Mesodermal cell (in vitro differentiated cells): Measurements from ENCODE around the gene NELL2.
A peak's percentile ranks its signal among the peaks of the same experiment; 100 is the strongest.

Experiments used
- H3K27ac ChIP-seq: 2 replicates; pipeline ENCODE4 v1.7.0; 2013; ENCODE audit warnings: mild to moderate bottlenecking, low read depth, low read length, moderate library complexity; ENCODE audit not compliant: severe bottlenecking
- H3K36me3 ChIP-seq: 2 replicates; pipeline ENCODE4 v1.7.1; 2013; ENCODE audit warnings: mild to moderate bottlenecking, low read length, moderate library complexity; ENCODE audit not compliant: control insufficient read depth, insufficient read depth
- H3K4me1 ChIP-seq: one replicate; pipeline ENCODE4 v1.7.1; 2013; ENCODE audit warnings: mild to moderate bottlenecking, low read length; ENCODE audit not compliant: insufficient read depth, control insufficient read depth, poor library complexity, severe bottlenecking
- H3K4me3 ChIP-seq: 2 replicates; pipeline ENCODE4 v1.7.0; 2013; ENCODE audit warnings: low read length, control low read depth, mild to moderate bottlenecking; ENCODE audit not compliant: insufficient read depth, poor library complexity, severe bottlenecking; ENCODE audit errors: extremely low read depth
- H3K9me3 ChIP-seq: 2 replicates; pipeline ENCODE4 v1.7.1; 2013; ENCODE audit warnings: mild to moderate bottlenecking, low read length, moderate library complexity; ENCODE audit not compliant: control insufficient read depth
- whole genome bisulfite sequencing, 2 experiments: methylation state at CpG; one replicate each; pipeline ENCODE4 v1.1.5; 2013; ENCODE audit warnings: missing lambda C conversion rate in 2 of 2; ENCODE audit not compliant: insufficient coverage in 2 of 2; 5-methylcytosine and 5-hydroxymethylcytosine counted together

NELL2 gene

GRCh38 chr12:44511289-44511688 lies 364.8 kb downstream of the NELL2 start:
- Histone ChIP-seq H3K27ac (no peak overlapping the region), H3K9me3 (no peaks in the 10 kb centered on the region), H3K36me3 (no peaks in the 10 kb centered on the region), H3K4me1 (peaks cover 20% of the 10 kb centered on the region), H3K4me3 (no peak overlapping the region)

GRCh38 chr12:44510510-44510909 lies 365.6 kb downstream of the NELL2 start:
- Histone ChIP-seq H3K27ac (no peak overlapping the region), H3K36me3 (no peaks in the 10 kb centered on the region)

GRCh38 chr12:44510076-44510475 lies 366.0 kb downstream of the NELL2 start:
- 94 to 100% methylated on average over 2 to 4 of the region's 4 CpGs for WGBS, 2 experiments
- Histone ChIP-seq H3K36me3 (no peaks in the 10 kb centered on the region), H3K27ac (no peak overlapping the region)

More at GRCh38 chr12:44510510-44510909, 365.6 kb downstream of the NELL2 start:
- H3K4me3 ChIP-seq = no peak overlapping the region
- H3K9me3 ChIP-seq = no peaks in the 10 kb centered on the region
- 100% methylated on average over 1 to 2 of the region's 2 CpGs for WGBS, 2 experiments
- H3K4me1 ChIP-seq = peaks cover 20% of the 10 kb centered on the region

GRCh38 chr12:44509471-44509870 lies 366.6 kb downstream of the NELL2 start:
- WGBS, 2 experiments = 67 to 83% methylated on average over 2 of the region's 2 CpGs
- Histone ChIP-seq H3K27ac (peak overlapping the region; percentile 57), H3K4me3 (no peak overlapping the region), H3K36me3 (no peaks in the 10 kb centered on the region), H3K9me3 (no peaks in the 10 kb centered on the region), H3K4me1 (peaks cover 20% of the 10 kb centered on the region)

More at GRCh38 chr12:44510076-44510475, 366.0 kb downstream of the NELL2 start:
- H3K9me3 ChIP-seq = no peaks in the 10 kb centered on the region
- no peak overlapping the region for H3K4me3 ChIP-seq
- peaks cover 20% of the 10 kb centered on the region for H3K4me1 ChIP-seq

- no peaks in the 10 kb centered on the region for H3K9me3 ChIP-seq
- no peak overlapping the region for H3K4me3 ChIP-seq
- H3K36me3 ChIP-seq = no peaks in the 10 kb centered on the region
- H3K27ac ChIP-seq = no peak overlapping the region
- peaks cover 20% of the 10 kb centered on the region for H3K4me1 ChIP-seq
- no CpG with 5 or more reads among the region's 1 CpG for WGBS, 2 experiments
Observed at GRCh38 chr12:44507461-44507860, 368.7 kb downstream of the NELL2 start.

- no peak overlapping the region for H3K4me3 ChIP-seq
- no peak overlapping the region for H3K27ac ChIP-seq
- no peaks in the 10 kb centered on the region for H3K36me3 ChIP-seq
- no peaks in the 10 kb centered on the region for H3K9me3 ChIP-seq
- peaks cover 2% of the 10 kb centered on the region for H3K4me1 ChIP-seq
Observed at GRCh38 chr12:44504799-44505198, 371.3 kb downstream of the NELL2 start.

GRCh38 chr12:44503329-44503728 lies 372.8 kb downstream of the NELL2 start:
- no peaks in the 10 kb centered on the region for H3K9me3 ChIP-seq
- no peaks in the 10 kb centered on the region for H3K4me1 ChIP-seq
- no peaks in the 10 kb centered on the region for H3K36me3 ChIP-seq
- no peak overlapping the region for H3K27ac ChIP-seq
- no peak overlapping the region for H3K4me3 ChIP-seq

- Histone ChIP-seq H3K36me3 (no peaks in the 10 kb centered on the region), H3K9me3 (no peaks in the 10 kb centered on the region), H3K4me1 (no peaks in the 10 kb centered on the region), H3K4me3 (no peak overlapping the region), H3K27ac (no peak overlapping the region)
- WGBS, 2 experiments = 95 to 98% methylated on average over 9 to 10 of the region's 14 CpGs
Observed at GRCh38 chr12:44502681-44503080, 373.4 kb downstream of the NELL2 start.

GRCh38 chr12:44500423-44500822 lies 375.7 kb downstream of the NELL2 start:
- 92 to 94% methylated on average over 15 to 21 of the region's 24 CpGs for whole genome bisulfite sequencing, 2 experiments
- no peaks in the 10 kb centered on the region for H3K9me3 ChIP-seq
- H3K27ac ChIP-seq = no peak overlapping the region
- H3K4me3 ChIP-seq = no peak overlapping the region
- no peaks in the 10 kb centered on the region for H3K4me1 ChIP-seq
- no peaks in the 10 kb centered on the region for H3K36me3 ChIP-seq

- no peak overlapping the region for H3K4me3 ChIP-seq
- no peaks in the 10 kb centered on the region for H3K4me1 ChIP-seq
- no peaks in the 10 kb centered on the region for H3K36me3 ChIP-seq
- 79 to 90% methylated on average over 1 of the region's 1 CpG for WGBS, 2 experiments
- no peak overlapping the region for H3K27ac ChIP-seq
- no peaks in the 10 kb centered on the region for H3K9me3 ChIP-seq
Observed at GRCh38 chr12:44497044-44497443, 379.1 kb downstream of the NELL2 start.

- no peaks in the 10 kb centered on the region for H3K36me3 ChIP-seq
- no peaks in the 10 kb centered on the region for H3K4me1 ChIP-seq
- H3K27ac ChIP-seq = no peak overlapping the region
- H3K9me3 ChIP-seq = peaks cover 3% of the 10 kb centered on the region
- H3K4me3 ChIP-seq = no peak overlapping the region
Observed at GRCh38 chr12:44490181-44490580, 385.9 kb downstream of the NELL2 start.

GRCh38 chr12:44488180-44488579 lies 387.9 kb downstream of the NELL2 start:
- H3K4me3 ChIP-seq = no peak overlapping the region
- WGBS, 2 experiments = 100% methylated on average over 1 of the region's 3 CpGs; no CpG with 5 or more reads in 1 of the 2 experiments
- H3K27ac ChIP-seq = no peak overlapping the region
- no peaks in the 10 kb centered on the region for H3K36me3 ChIP-seq
- peaks cover 9% of the 10 kb centered on the region for H3K9me3 ChIP-seq
- H3K4me1 ChIP-seq = no peaks in the 10 kb centered on the region
